ENCODE measurements around the gene BTF3L4. TPM values are rescaled to one million over a fixed set of nuclear protein-coding genes. Genes with fewer than 3 reads are reported as not detected.

The BTF3L4 gene
- total RNA-seq, 3 donors from 2014 or later (not counting 1 experiment from before 2014, with no cell fraction given) = 24.2 to 25.3 (median 25.2) TPM

GRCh38 chr1:52059888-52060287 lies 3.8 kb downstream of the BTF3L4 start:
- Mint-ChIP-seq H3K27me3 (ENCODE audit: low read depth in 2 of 2) (no peaks in the 10 kb centered on the region), H3K36me3 (no peaks in the 10 kb centered on the region), H3K27ac (no peak overlapping the region), H3K9me3 (no peaks in the 10 kb centered on the region), H3K4me3 (no peak overlapping the region), H3K4me1 (peaks cover 36 to 43% of the 10 kb centered on the region in 2 donors)
- WGBS (ENCODE audit: insufficient coverage) = no CpG with 5 or more reads among the region's 1 CpG
- TF ChIP-seq CTCF (IDR thresholded peaks at IDR 0.05) = no peak
- Histone ChIP-seq H3K27ac (ENCODE audit: low read length) (no peak overlapping the region), H3K9me3 (ENCODE audit: control insufficient read depth, insufficient read depth, low read length) (no peaks in the 10 kb centered on the region), H3K4me1 (ENCODE audit: control insufficient read depth, insufficient read depth, low read length) (peaks cover 4% of the 10 kb centered on the region), H3K27me3 (ENCODE audit: control insufficient read depth, insufficient read depth, low read length) (no peaks in the 10 kb centered on the region), H3K36me3 (ENCODE audit: control insufficient read depth, insufficient read depth, low read length) (peaks cover 26% of the 10 kb centered on the region), H3K4me3 (ENCODE audit: low read length) (no peak overlapping the region)
- no peak for ATAC-seq
- no peak for DNase-seq
- intact Hi-C loops (cut with micrococcal nuclease) = no loop called here

GRCh38 chr1:52060822-52061221 lies 4.7 kb downstream of the BTF3L4 start:
- no peak overlapping the region for H3K27ac Mint-ChIP-seq
- H3K27me3 ChIP-seq (ENCODE audit: control insufficient read depth, insufficient read depth, low read length) = no peaks in the 10 kb centered on the region
- peaks cover 26 to 34% of the 10 kb centered on the region in 2 donors for H3K4me1 Mint-ChIP-seq
- no peak overlapping the region for H3K27ac ChIP-seq (ENCODE audit: low read length)
- no peak for DNase-seq
- H3K4me3 Mint-ChIP-seq = no peak overlapping the region
- H3K9me3 Mint-ChIP-seq = no peaks in the 10 kb centered on the region
- no peaks in the 10 kb centered on the region for H3K36me3 Mint-ChIP-seq
- no peaks in the 10 kb centered on the region for H3K4me1 ChIP-seq (ENCODE audit: control insufficient read depth, insufficient read depth, low read length)
- intact Hi-C loops (cut with micrococcal nuclease) = no loop called here
- 99% methylated on average over 4 of the region's 4 CpGs for WGBS (ENCODE audit: insufficient coverage)
- ATAC-seq = no peak
- TF ChIP-seq CTCF (IDR thresholded peaks at IDR 0.05) = no peak
- H3K36me3 ChIP-seq (ENCODE audit: control insufficient read depth, insufficient read depth, low read length) = peaks cover 35% of the 10 kb centered on the region
- no peaks in the 10 kb centered on the region for H3K27me3 Mint-ChIP-seq (ENCODE audit: low read depth in 2 of 2)
- no peak overlapping the region for H3K4me3 ChIP-seq (ENCODE audit: low read length)
- no peaks in the 10 kb centered on the region for H3K9me3 ChIP-seq (ENCODE audit: control insufficient read depth, insufficient read depth, low read length)

GRCh38 chr1:52063192-52063591 lies 7.1 kb downstream of the BTF3L4 start:
- Histone ChIP-seq H3K27ac (ENCODE audit: low read length) (no peak overlapping the region), H3K4me1 (ENCODE audit: control insufficient read depth, insufficient read depth, low read length) (no peaks in the 10 kb centered on the region), H3K9me3 (ENCODE audit: control insufficient read depth, insufficient read depth, low read length) (no peaks in the 10 kb centered on the region), H3K4me3 (ENCODE audit: low read length) (no peak overlapping the region), H3K27me3 (ENCODE audit: control insufficient read depth, insufficient read depth, low read length) (no peaks in the 10 kb centered on the region), H3K36me3 (ENCODE audit: control insufficient read depth, insufficient read depth, low read length) (peaks cover 50% of the 10 kb centered on the region)
- no peak for ATAC-seq
- H3K27me3 Mint-ChIP-seq (ENCODE audit: low read depth in 2 of 2) = no peaks in the 10 kb centered on the region
- TF ChIP-seq CTCF (IDR thresholded peaks at IDR 0.05) = no peak
- H3K27ac Mint-ChIP-seq = no peak overlapping the region
- WGBS (ENCODE audit: insufficient coverage) = 98% methylated on average over 2 of the region's 2 CpGs
- DNase-seq = no peak
- H3K9me3 Mint-ChIP-seq = no peaks in the 10 kb centered on the region
- peaks cover 9 to 18% of the 10 kb centered on the region in 2 donors for H3K4me1 Mint-ChIP-seq
- no peak overlapping the region for H3K4me3 Mint-ChIP-seq
- intact Hi-C loops (cut with micrococcal nuclease) = no loop called here
- peaks cover 6% of the 10 kb centered on the region for H3K36me3 Mint-ChIP-seq

GRCh38 chr1:52070704-52071103 lies 14.6 kb downstream of the BTF3L4 start:
- no peak for TF ChIP-seq CTCF (IDR thresholded peaks at IDR 0.05)
- Histone ChIP-seq H3K27ac (ENCODE audit: low read length) (no peak overlapping the region), H3K4me1 (ENCODE audit: control insufficient read depth, insufficient read depth, low read length) (no peaks in the 10 kb centered on the region), H3K4me3 (ENCODE audit: low read length) (no peak overlapping the region), H3K9me3 (ENCODE audit: control insufficient read depth, insufficient read depth, low read length) (no peaks in the 10 kb centered on the region), H3K36me3 (ENCODE audit: control insufficient read depth, insufficient read depth, low read length) (peaks cover 24% of the 10 kb centered on the region), H3K27me3 (ENCODE audit: control insufficient read depth, insufficient read depth, low read length) (no peaks in the 10 kb centered on the region)
- ATAC-seq (no peak), DNase-seq (no peak)
- Mint-ChIP-seq H3K36me3 (peaks cover 10% of the 10 kb centered on the region), H3K9me3 (no peaks in the 10 kb centered on the region), H3K27ac (no peak overlapping the region), H3K4me1 (peaks cover 29% of the 10 kb centered on the region in 2 donors), H3K4me3 (no peak overlapping the region), H3K27me3 (ENCODE audit: low read depth in 2 of 2) (no peaks in the 10 kb centered on the region)
- 92% methylated on average over 4 of the region's 4 CpGs for WGBS (ENCODE audit: insufficient coverage)
- intact Hi-C loops (cut with micrococcal nuclease) = no loop called here

Data from natural killer cell (primary cell).